ENCODE measurements around the gene STN1. TPM values are rescaled to one million over a fixed set of nuclear protein-coding genes. Genes with fewer than 3 reads are reported as not detected.

The STN1 gene
- total RNA-seq, 2 donors from 2014 or later: 16.6 to 18.3 TPM

DNA sequence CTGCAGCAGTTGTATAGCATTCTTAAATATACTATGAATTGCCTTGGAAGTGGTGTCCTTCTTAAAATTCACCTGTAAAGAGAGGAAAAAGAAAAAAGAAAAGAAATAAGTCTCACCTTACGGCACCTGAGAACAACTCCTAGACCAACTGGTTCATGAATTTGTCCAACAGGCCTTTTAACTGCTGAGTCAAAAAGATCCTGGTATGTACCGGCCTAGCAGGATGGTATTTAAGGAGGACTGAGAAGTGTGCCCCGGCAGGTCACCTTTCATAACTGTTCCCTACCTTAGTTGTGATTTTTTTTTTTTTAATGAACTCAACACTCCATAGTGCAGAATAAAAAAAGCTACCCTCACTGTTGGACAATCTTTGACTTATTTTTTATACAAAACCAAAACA, 25.8 kb downstream of the STN1 start:
- peaks cover 10% of the 10 kb centered on the region for H3K4me1 ChIP-seq
- H3K9me3 ChIP-seq: no peaks in the 10 kb centered on the region
- H3K9ac ChIP-seq (ENCODE audit: low read depth in 2 of 2, low read length in 2 of 2): no peak overlapping the region
- no peak for DNase-seq
- H3K36me3 ChIP-seq: no peaks in the 10 kb centered on the region
- H3K4me3 ChIP-seq: no peak overlapping the region
- TF ChIP-seq, protein P1, sequence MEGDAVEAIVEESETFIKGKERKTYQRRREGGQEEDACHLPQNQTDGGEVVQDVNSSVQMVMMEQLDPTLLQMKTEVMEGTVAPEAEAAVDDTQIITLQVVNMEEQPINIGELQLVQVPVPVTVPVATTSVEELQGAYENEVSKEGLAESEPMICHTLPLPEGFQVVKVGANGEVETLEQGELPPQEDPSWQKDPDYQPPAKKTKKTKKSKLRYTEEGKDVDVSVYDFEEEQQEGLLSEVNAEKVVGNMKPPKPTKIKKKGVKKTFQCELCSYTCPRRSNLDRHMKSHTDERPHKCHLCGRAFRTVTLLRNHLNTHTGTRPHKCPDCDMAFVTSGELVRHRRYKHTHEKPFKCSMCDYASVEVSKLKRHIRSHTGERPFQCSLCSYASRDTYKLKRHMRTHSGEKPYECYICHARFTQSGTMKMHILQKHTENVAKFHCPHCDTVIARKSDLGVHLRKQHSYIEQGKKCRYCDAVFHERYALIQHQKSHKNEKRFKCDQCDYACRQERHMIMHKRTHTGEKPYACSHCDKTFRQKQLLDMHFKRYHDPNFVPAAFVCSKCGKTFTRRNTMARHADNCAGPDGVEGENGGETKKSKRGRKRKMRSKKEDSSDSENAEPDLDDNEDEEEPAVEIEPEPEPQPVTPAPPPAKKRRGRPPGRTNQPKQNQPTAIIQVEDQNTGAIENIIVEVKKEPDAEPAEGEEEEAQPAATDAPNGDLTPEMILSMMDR (IDR thresholded peaks at IDR 0.05): no peak
- intact Hi-C loops (cut with DNase I): no loop called here
- no peak overlapping the region for H3K27ac ChIP-seq
- no peaks in the 10 kb centered on the region for H3K27me3 ChIP-seq

DNA sequence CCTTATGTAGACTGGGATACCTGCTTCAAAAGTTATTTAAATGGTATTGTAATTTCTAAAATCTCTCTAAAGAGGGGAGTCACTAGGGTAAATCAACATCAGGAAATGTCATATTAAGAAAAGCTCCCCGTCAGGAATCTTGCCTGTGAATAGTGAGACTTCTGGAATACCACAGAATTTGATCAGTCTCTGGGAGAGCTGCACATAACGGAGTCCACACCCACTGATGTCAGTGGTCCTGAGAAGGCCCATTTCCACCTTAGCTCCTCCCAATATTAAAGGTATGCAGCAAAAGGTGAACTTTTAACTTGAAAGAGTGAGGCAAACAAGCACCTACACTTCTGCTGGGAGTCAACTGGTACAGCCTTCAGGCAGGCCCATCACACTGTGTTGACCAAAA, 27.3 kb downstream of the STN1 start:
- H3K36me3 ChIP-seq: no peaks in the 10 kb centered on the region
- TF ChIP-seq, protein P1 (IDR thresholded peaks at IDR 0.05): no peak
- no peak overlapping the region for H3K4me3 ChIP-seq
- DNase-seq: no peak
- H3K9ac ChIP-seq (ENCODE audit: low read depth in 2 of 2, low read length in 2 of 2): peak overlapping the region; percentile 41 to 80
- H3K27ac ChIP-seq: peak overlapping the region; percentile 73
- H3K9me3 ChIP-seq: no peaks in the 10 kb centered on the region
- no peaks in the 10 kb centered on the region for H3K27me3 ChIP-seq
- H3K4me1 ChIP-seq: peaks cover 10% of the 10 kb centered on the region
- intact Hi-C loops (cut with DNase I): no loop called here

DNA sequence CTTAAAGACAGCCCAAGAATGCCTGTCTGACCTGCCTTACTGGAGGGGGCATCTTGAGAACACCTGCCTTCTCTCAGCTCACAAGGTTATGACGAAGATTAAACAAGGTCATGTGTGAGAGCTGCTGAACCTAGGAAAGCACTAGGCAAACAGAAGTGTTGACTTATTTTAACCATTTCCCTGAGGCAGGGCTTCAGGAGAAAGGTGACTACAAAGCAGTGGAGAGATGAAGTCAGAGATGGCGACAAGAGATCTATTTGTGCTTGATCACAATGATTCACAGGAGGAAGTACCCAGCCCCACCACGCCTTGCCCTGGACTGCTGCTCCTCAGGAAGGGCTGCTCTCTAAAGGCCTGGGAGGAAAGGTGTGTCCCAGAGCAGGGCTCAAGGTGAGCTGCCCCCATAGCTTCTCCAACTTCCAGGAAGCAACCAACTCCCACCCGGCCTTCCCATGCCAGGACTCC, 27.8 kb downstream of the STN1 start:
- Histone ChIP-seq H3K27me3 (no peaks in the 10 kb centered on the region), H3K9ac (ENCODE audit: low read depth in 2 of 2, low read length in 2 of 2) (peak overlapping the region; percentile 41 to 80), H3K9me3 (no peaks in the 10 kb centered on the region), H3K4me3 (no peak overlapping the region), H3K36me3 (no peaks in the 10 kb centered on the region), H3K27ac (peak overlapping the region; percentile 73), H3K4me1 (peaks cover 9% of the 10 kb centered on the region)
- TF ChIP-seq, protein P1 (IDR thresholded peaks at IDR 0.05): no peak
- intact Hi-C loops (cut with DNase I): no loop called here
- peak; percentile 86 for DNase-seq

DNA sequence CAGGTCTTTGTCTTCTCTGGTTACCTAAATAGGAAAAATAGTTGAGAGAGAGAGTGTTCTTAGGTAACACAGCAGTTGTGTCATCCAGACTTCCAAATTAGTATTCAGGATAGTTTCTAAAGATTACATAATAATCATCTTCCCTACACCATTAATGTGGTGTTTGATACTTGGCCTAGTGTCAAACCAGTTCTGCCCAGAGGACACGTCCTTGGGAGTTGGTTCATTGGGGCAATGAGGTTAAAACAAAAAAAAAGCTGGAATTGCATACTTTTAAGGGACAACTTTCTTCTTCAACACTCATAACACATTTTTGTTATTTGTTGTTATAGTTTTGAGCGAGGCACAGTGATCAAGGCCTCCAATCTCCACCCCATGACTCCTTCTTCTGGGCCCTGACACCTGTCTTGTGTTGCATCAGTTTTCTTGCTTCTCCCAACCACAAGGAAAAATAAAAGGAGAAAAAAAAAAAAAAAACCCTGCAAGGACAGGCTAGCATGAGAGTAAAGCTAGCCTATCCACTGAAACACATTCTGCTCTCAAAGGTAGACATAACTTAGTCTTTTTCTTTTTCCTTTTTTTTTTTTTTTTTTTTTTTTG, 28.8 kb downstream of the STN1 start:
- Histone ChIP-seq H3K9me3 (no peaks in the 10 kb centered on the region), H3K4me1 (peaks cover 5% of the 10 kb centered on the region), H3K9ac (ENCODE audit: low read depth in 2 of 2, low read length in 2 of 2) (peak overlapping the region; percentile 41 to 80), H3K4me3 (no peak overlapping the region), H3K36me3 (no peaks in the 10 kb centered on the region), H3K27me3 (no peaks in the 10 kb centered on the region), H3K27ac (peak overlapping the region; percentile 73)
- TF ChIP-seq, protein P1 (IDR thresholded peaks at IDR 0.05): no peak
- intact Hi-C loops (cut with DNase I): loop anchor here (10.0 kb wide), 1 partner anchor 316 kb away; no protein-coding TSS in a partner anchor
- DNase-seq: no peak

DNA sequence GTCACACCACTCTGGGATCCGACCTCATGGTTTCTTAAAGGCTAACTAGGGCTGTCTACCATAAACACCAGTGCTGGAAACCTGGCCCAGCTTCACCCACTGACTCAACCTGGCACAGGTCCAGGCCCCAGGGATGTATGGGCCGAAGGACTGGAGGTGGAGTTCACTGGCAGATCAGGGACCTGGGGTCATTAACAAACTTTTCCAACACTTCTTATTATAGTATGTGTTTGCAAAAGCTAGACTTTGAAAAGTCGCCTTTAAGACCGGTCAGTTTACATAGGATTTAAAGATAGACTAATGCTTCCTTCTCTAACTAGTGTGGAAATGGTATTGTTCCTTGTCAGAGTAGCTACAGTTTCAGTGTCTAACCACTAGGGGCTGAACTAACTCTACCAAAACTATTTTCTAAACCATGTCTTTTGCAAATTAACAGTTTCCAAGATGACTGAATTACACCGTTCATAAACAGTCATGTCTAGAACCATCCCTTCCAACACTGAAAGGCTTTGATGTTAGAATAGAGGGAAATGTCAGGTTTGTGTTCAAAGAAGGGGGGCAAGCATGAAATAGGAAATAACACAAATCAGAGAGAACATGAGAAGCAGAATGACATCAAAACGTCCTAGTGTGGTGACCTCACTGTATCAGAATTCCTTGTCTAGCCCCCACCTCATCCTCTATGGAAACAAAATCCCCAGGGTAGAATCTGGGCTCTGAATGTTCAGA, 29.7 kb downstream of the STN1 start:
- H3K27me3 ChIP-seq: no peaks in the 10 kb centered on the region
- H3K9me3 ChIP-seq: no peaks in the 10 kb centered on the region
- peak; percentile 94 for DNase-seq
- intact Hi-C loops (cut with DNase I): loop anchor here (10.0 kb wide), 1 partner anchor 317 kb away; no protein-coding TSS in a partner anchor
- peak overlapping the region; percentile 41 to 80 for H3K9ac ChIP-seq (ENCODE audit: low read depth in 2 of 2, low read length in 2 of 2)
- H3K27ac ChIP-seq: peak overlapping the region; percentile 73
- no peaks in the 10 kb centered on the region for H3K36me3 ChIP-seq
- no peak overlapping the region for H3K4me3 ChIP-seq
- peaks cover 5% of the 10 kb centered on the region for H3K4me1 ChIP-seq
- TF ChIP-seq, protein P1 (IDR thresholded peaks at IDR 0.05): peak; percentile 73

All from colonic mucosa (tissue), 4 donors.